KMS-11 (cell line): ENCODE results near the gene GRID1.

Source experiments
- H2AFZ ChIP-seq: fragments of 200-600 bp; sonication (generic); 2 replicates; pipeline ENCODE4 v1.6.1; 2016; ENCODE audit warnings: antibody characterized with exemption, mixed run types, low read depth
- H3K27ac ChIP-seq: fragments of 200-600 bp; sonication (generic); 2 replicates; pipeline ENCODE4 v1.6.1; 2016; ENCODE audit warnings: mild to moderate bottlenecking, mixed run types
- H3K27me3 ChIP-seq: fragments of 200-600 bp; sonication (generic); 2 replicates; pipeline ENCODE4 v1.6.1; 2017; ENCODE audit warnings: mild to moderate bottlenecking, low read depth, mixed run types, moderate library complexity; ENCODE audit not compliant: insufficient read depth
- H3K36me3 ChIP-seq: fragments of 200-600 bp; sonication (generic); 2 replicates; pipeline ENCODE4 v1.6.1; 2017; ENCODE audit warnings: mild to moderate bottlenecking, mixed run types; ENCODE audit not compliant: insufficient read depth
- H3K4me1 ChIP-seq: fragments of 200-600 bp; sonication (generic); 2 replicates; pipeline ENCODE4 v1.6.1; 2016; ENCODE audit warnings: mild to moderate bottlenecking, low read depth, mixed run types; ENCODE audit not compliant: poor library complexity, severe bottlenecking
- H3K4me2 ChIP-seq: fragments of 200-600 bp; sonication (generic); 2 replicates; pipeline ENCODE4 v1.7.0; 2016; ENCODE audit warnings: mild to moderate bottlenecking, mixed run types
- H3K4me3 ChIP-seq: fragments of 200-600 bp; sonication (generic); IDR thresholded peaks from 2 replicates; pipeline ENCODE4 v1.6.1; 2017; ENCODE audit warnings: low read depth, low read length, mixed read lengths; ENCODE audit not compliant: insufficient read depth
- H3K79me2 ChIP-seq: fragments of 200-600 bp; sonication (generic); 2 replicates; pipeline ENCODE4 v1.6.1; 2016; ENCODE audit warnings: low read depth, mixed run types; ENCODE audit not compliant: insufficient read depth
- H3K9ac ChIP-seq: fragments of 200-600 bp; sonication (generic); 2 replicates; pipeline ENCODE4 v1.6.1; 2016; ENCODE audit warnings: mild to moderate bottlenecking, mixed run types
- H4K20me1 ChIP-seq: fragments of 200-600 bp; sonication (generic); 2 replicates; pipeline ENCODE4 v1.6.1; 2016; ENCODE audit warnings: mild to moderate bottlenecking, mixed run types; ENCODE audit not compliant: insufficient read depth
- CTCF ChIP-seq: fragments of 200-600 bp; sonication (generic); conservative IDR thresholded peaks from 2 replicates; pipeline ENCODE4 v1.6.1; 2017; ENCODE audit warnings: low read depth, mild to moderate bottlenecking, antibody characterized with exemption, low read length, moderate library complexity, mixed read lengths

Gene GRID1

GRCh38 chr10:85993140-85993539 is 373.5 kb downstream of the GRID1 start:
- Histone ChIP-seq H3K4me2 (no peak overlapping the region), H3K4me1 (no peaks in the 10 kb centered on the region), H4K20me1 (no peaks in the 10 kb centered on the region), H3K27ac (no peak overlapping the region), H3K79me2 (no peaks in the 10 kb centered on the region), H3K27me3 (no peaks in the 10 kb centered on the region), H3K9ac (no peak overlapping the region), H3K36me3 (no peaks in the 10 kb centered on the region), H3K4me3 (no peak overlapping the region), H2AFZ (no peak overlapping the region)
- TF ChIP-seq CTCF: no peak

DNA sequence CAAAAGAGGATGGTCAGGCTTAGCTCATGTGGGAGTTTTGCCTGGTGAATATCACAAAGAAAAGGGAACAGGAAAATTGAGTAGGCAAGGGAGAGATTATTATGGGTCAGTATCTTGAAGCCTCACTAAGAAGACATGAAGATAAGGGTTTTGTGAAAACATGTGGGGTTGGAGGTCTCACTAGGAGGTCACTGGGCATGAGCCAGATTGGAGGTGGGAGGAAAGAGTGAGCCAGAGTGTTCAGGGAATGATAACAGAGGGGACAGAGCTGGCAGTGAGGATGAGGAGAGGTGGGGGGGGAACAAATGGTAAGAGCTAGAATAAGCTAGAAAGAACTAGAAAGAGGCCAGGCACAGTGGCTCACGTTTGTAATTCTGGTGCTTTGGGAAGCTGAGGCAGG is 374.3 kb downstream of the GRID1 start:
- Histone ChIP-seq H3K9ac (no peak overlapping the region), H4K20me1 (no peaks in the 10 kb centered on the region), H3K36me3 (no peaks in the 10 kb centered on the region), H3K4me2 (no peak overlapping the region), H2AFZ (no peak overlapping the region), H3K27me3 (no peaks in the 10 kb centered on the region), H3K4me1 (no peaks in the 10 kb centered on the region), H3K27ac (no peak overlapping the region), H3K4me3 (no peak overlapping the region), H3K79me2 (no peaks in the 10 kb centered on the region)
- no peak for TF ChIP-seq CTCF

GRCh38 chr10:85986777-85987176 is 379.8 kb downstream of the GRID1 start:
- Histone ChIP-seq H2AFZ (no peak overlapping the region), H3K27me3 (no peaks in the 10 kb centered on the region), H3K4me3 (no peak overlapping the region), H3K9ac (no peak overlapping the region), H3K79me2 (no peaks in the 10 kb centered on the region), H3K27ac (no peak overlapping the region), H4K20me1 (no peaks in the 10 kb centered on the region), H3K4me1 (no peaks in the 10 kb centered on the region), H3K4me2 (no peak overlapping the region), H3K36me3 (no peaks in the 10 kb centered on the region)
- no peak for TF ChIP-seq CTCF

GRCh38 chr10:85983051-85983450 is 383.5 kb downstream of the GRID1 start:
- no peaks in the 10 kb centered on the region for H3K27me3 ChIP-seq
- H3K79me2 ChIP-seq: no peaks in the 10 kb centered on the region
- H3K4me3 ChIP-seq: no peak overlapping the region
- no peak overlapping the region for H3K9ac ChIP-seq
- H4K20me1 ChIP-seq: no peaks in the 10 kb centered on the region
- H2AFZ ChIP-seq: no peak overlapping the region
- no peak overlapping the region for H3K27ac ChIP-seq
- H3K4me1 ChIP-seq: no peaks in the 10 kb centered on the region
- no peak overlapping the region for H3K4me2 ChIP-seq
- no peak for TF ChIP-seq CTCF
- no peaks in the 10 kb centered on the region for H3K36me3 ChIP-seq

DNA sequence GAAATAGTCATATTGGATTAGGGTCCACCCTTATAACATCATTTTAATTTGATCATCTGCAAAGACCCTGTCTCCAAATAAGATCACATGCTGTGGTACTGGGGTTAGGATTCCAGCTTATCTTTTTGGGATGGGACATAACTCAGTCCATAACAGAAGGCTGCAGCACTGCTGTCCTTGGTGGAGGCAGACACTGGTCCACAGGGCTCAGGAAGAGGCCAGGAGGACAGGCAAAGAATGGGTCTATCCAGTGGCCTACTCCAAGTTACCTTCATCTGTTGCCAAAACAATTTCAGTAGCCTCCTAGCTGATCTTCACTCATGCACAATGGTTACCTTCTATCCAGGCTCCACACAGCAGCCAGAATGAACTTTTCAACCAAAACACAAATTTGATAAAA is 387.0 kb downstream of the GRID1 start:
- no peak overlapping the region for H2AFZ ChIP-seq
- no peak for TF ChIP-seq CTCF

More for the DNA sequence above, 387.0 kb downstream of the GRID1 start:
- Histone ChIP-seq H4K20me1 (no peaks in the 10 kb centered on the region), H3K36me3 (no peaks in the 10 kb centered on the region), H3K27me3 (no peaks in the 10 kb centered on the region), H3K9ac (no peak overlapping the region), H3K79me2 (no peaks in the 10 kb centered on the region), H3K4me3 (no peak overlapping the region), H3K4me1 (no peaks in the 10 kb centered on the region), H3K27ac (no peak overlapping the region), H3K4me2 (no peak overlapping the region)
